HepG2 (cell line): Measurements from ENCODE around the gene MTA3. TPM values are rescaled to one million over a fixed set of nuclear protein-coding genes. Genes with fewer than 3 reads are reported as not detected.

Experiments used
- ARHGAP35 ChIP-seq: sonication (generic); formaldehyde crosslinking; IDR thresholded peaks from 2 replicates; pipeline ENCODE4 v1.9.0; 2022; ENCODE audit warnings: mild to moderate bottlenecking, inconsistent platforms, moderate library complexity, missing genetic modification reagents, borderline replicate concordance
- CEBPB ChIP-seq: IDR thresholded peaks from 2 replicates; pipeline ENCODE4 v1.6.1; 2011; ENCODE audit warnings: low read depth, low read length, improper control_type of control experiment, borderline replicate concordance
- DZIP1 ChIP-seq: sonication (generic); formaldehyde crosslinking; IDR thresholded peaks from 2 replicates; pipeline ENCODE4 v1.5.0; 2020; ENCODE audit warnings: mild to moderate bottlenecking, missing genetic modification reagents
- E2F5 ChIP-seq: sonication (generic); formaldehyde crosslinking; conservative IDR thresholded peaks from 2 replicates; pipeline ENCODE4 v1.4.0; 2020; ENCODE audit warnings: missing genetic modification reagents
- FOXO4 ChIP-seq: sonication (generic); formaldehyde crosslinking; conservative IDR thresholded peaks from 2 replicates; pipeline ENCODE4 v1.8.1; 2023; ENCODE audit warnings: missing genetic modification reagents
- KLF12 ChIP-seq: sonication (generic); formaldehyde crosslinking; IDR thresholded peaks from 2 replicates; pipeline ENCODE4 v1.4.0; 2020; ENCODE audit warnings: missing genetic modification reagents, borderline replicate concordance
- KLF6 ChIP-seq: IDR thresholded peaks from 2 replicates; pipeline ENCODE4 v1.8.0; 2016; ENCODE audit warnings: missing biosample characterization, missing genetic modification reagents
- MBNL3 ChIP-seq: fragments of 250-450 bp; sonication (Bioruptor Pico); conservative IDR thresholded peaks from 2 replicates; pipeline ENCODE4 v1.8.0; 2022; ENCODE audit warnings: mild to moderate bottlenecking, inconsistent platforms
- MYNN ChIP-seq: sonication (generic); formaldehyde crosslinking; IDR thresholded peaks from 2 replicates; pipeline ENCODE4 v1.4.0; 2020; ENCODE audit warnings: mild to moderate bottlenecking, low read depth, missing genetic modification reagents
- ONECUT2 ChIP-seq: sonication (generic); formaldehyde crosslinking; IDR thresholded peaks from 2 replicates; pipeline ENCODE4 v1.4.0; 2020; ENCODE audit warnings: missing genetic modification reagents
- RBM39 ChIP-seq: fragments of 200-400 bp; formaldehyde crosslinking; IDR thresholded peaks from one replicate; pipeline ENCODE4 v1.6.1; 2018; ENCODE audit warnings: antibody characterized with exemption, mild to moderate bottlenecking, low read depth, low read length; ENCODE audit not compliant: poor library complexity, severe bottlenecking
- REL ChIP-seq: sonication (generic); formaldehyde crosslinking; conservative IDR thresholded peaks from 2 replicates; pipeline ENCODE4 v1.8.0; 2022; ENCODE audit warnings: mild to moderate bottlenecking, missing genetic modification reagents, moderate library complexity
- RORA ChIP-seq: sonication (generic); formaldehyde crosslinking; IDR thresholded peaks from 2 replicates; pipeline ENCODE4 v1.5.0; 2020; ENCODE audit warnings: mild to moderate bottlenecking, missing genetic modification reagents, moderate library complexity
- SCMH1 ChIP-seq: sonication (generic); formaldehyde crosslinking; IDR thresholded peaks from 2 replicates; pipeline ENCODE4 v1.9.0; 2021; ENCODE audit warnings: missing genetic modification reagents, mild to moderate bottlenecking, borderline replicate concordance
- ZFP36L1 ChIP-seq: sonication (generic); formaldehyde crosslinking; IDR thresholded peaks from 2 replicates; pipeline ENCODE4 v1.8.0; 2022; ENCODE audit warnings: mild to moderate bottlenecking, missing genetic modification reagents, moderate library complexity
- ZFP41 ChIP-seq: sonication (generic); formaldehyde crosslinking; IDR thresholded peaks from 2 replicates; pipeline ENCODE4 v1.4.0; 2020; ENCODE audit warnings: mild to moderate bottlenecking, missing genetic modification reagents, borderline replicate concordance
- ZKSCAN8 ChIP-seq: IDR thresholded peaks from 2 replicates; pipeline ENCODE4 v1.6.1; 2016; ENCODE audit warnings: borderline replicate concordance, missing genetic modification reagents, missing compliant biosample characterization
- ZMAT3 ChIP-seq: sonication (generic); formaldehyde crosslinking; conservative IDR thresholded peaks from 2 replicates; pipeline ENCODE4 v1.7.0; 2021; ENCODE audit warnings: missing genetic modification reagents
- ZNF326 ChIP-seq: sonication (generic); formaldehyde crosslinking; IDR thresholded peaks from 2 replicates; pipeline ENCODE4 v1.4.0; 2020; ENCODE audit warnings: missing genetic modification reagents, borderline replicate concordance
- ZNF329 ChIP-seq: sonication (generic); formaldehyde crosslinking; IDR thresholded peaks from 2 replicates; pipeline ENCODE4 v1.9.0; 2021; ENCODE audit warnings: low read depth, mild to moderate bottlenecking, missing genetic modification reagents
- ZNF496 ChIP-seq: sonication (generic); formaldehyde crosslinking; IDR thresholded peaks from 2 replicates; pipeline ENCODE4 v1.8.1; 2023; ENCODE audit warnings: mild to moderate bottlenecking, moderate library complexity, missing genetic modification reagents; ENCODE audit not compliant: insufficient replicate concordance
- ZNF644 ChIP-seq: IDR thresholded peaks from 2 replicates; pipeline ENCODE4 v1.6.1; 2016; ENCODE audit warnings: low read depth
- polyA plus RNA-seq, 8 experiments: library from polyadenylated mRNA; depleted of rRNA in 3 of 8; stranded (reverse) in 7 of 8; unstranded in 1 of 8; fragments of >200 nt; fragmentation: Illumina TruSeq in 4 of 8; extraction: Trizol in 4 of 8; gene quantifications; 2 replicates each; pipeline versions ENCODE4 v1.2.1 to v1.2.3, GENCODE V29; 2011 to 2016; ENCODE audit warnings: low read depth in 4 of 8, missing spikeins in 1 of 8, mixed read lengths in 1 of 8; ENCODE audit not compliant: insufficient read depth in 1 of 8
- total RNA-seq, 5 experiments: library from RNA; depleted of rRNA; stranded (reverse); fragments of >200 nt; fragmentation: Illumina TruSeq; extraction: Trizol; gene quantifications; 2 replicates each; pipeline ENCODE4 v1.2.3, GENCODE V29; 2016; ENCODE audit warnings: low read depth in 1 of 5

MTA3 gene
- total and polyA plus RNA-seq, 2 of the 13 experiments (the other 11 are each of a cell fraction or from before 2014, with no cell fraction given) = 48.8 to 77.8 TPM

- TF ChIP-seq KLF12 (no peak), SCMH1 (CRISPR knock-in tag) (no peak), FOXO4 (CRISPR knock-in tag) (0 out of 2 replicates have a peak, but pooled peaks have one; percentile 83), RBM39 (peak; percentile 4), E2F5 (CRISPR knock-in tag) (no peak), ZFP36L1 (CRISPR knock-in tag) (no peak), ONECUT2 (CRISPR knock-in tag) (0 out of 2 replicates have a peak, but pooled peaks have one; percentile 5), ZNF644 (CRISPR knock-in tag) (no peak), MBNL3 (CRISPR knock-in tag) (no peak), CEBPB (no peak), ZMAT3 (no peak), MYNN (CRISPR knock-in tag) (no peak), RORA (CRISPR knock-in tag) (no peak), ZKSCAN8 (CRISPR knock-in tag) (no peak), ZFP41 (0 out of 2 replicates have a peak, but pooled peaks have one; percentile 9), ZNF496 (CRISPR knock-in tag) (no peak), KLF6 (CRISPR knock-in tag) (no peak; the same call in 1 of the 2 replicates), ZNF329 (CRISPR knock-in tag) (no peak), ZNF326 (CRISPR knock-in tag) (no peak), REL (CRISPR knock-in tag) (peak; percentile 11; the same call in 1 of the 2 replicates), ARHGAP35 (0 out of 2 replicates have a peak, but pooled peaks have one; percentile 12), DZIP1 (CRISPR knock-in tag) (no peak)
Measured at GRCh38 chr2:42793334-42794270, 225.2 kb downstream of the MTA3 start (continued).
